GM19238 (cell line): ENCODE measurements around the gene SLCO4A1.
"Not testable (repeated sequence)": the region's sequence is repeated elsewhere in the genome, so short reads cannot be mapped to it uniquely, and the experiment has no call there.

ENCODE experiments used
- DNase-seq: peaks from one replicate; pipeline ENCODE4 v3.0.0; 2011; ENCODE audit warnings: low spot score; ENCODE audit not compliant: insufficient read length

Gene SLCO4A1

GRCh38 chr20:62683660-62684322 lies 41.5 kb downstream of the SLCO4A1 start:
- not testable (repeated sequence) for DNase-seq

- DNase-seq, result no peak
Observed at GRCh38 chr20:62684981-62685380, 42.7 kb downstream of the SLCO4A1 start.

DNA sequence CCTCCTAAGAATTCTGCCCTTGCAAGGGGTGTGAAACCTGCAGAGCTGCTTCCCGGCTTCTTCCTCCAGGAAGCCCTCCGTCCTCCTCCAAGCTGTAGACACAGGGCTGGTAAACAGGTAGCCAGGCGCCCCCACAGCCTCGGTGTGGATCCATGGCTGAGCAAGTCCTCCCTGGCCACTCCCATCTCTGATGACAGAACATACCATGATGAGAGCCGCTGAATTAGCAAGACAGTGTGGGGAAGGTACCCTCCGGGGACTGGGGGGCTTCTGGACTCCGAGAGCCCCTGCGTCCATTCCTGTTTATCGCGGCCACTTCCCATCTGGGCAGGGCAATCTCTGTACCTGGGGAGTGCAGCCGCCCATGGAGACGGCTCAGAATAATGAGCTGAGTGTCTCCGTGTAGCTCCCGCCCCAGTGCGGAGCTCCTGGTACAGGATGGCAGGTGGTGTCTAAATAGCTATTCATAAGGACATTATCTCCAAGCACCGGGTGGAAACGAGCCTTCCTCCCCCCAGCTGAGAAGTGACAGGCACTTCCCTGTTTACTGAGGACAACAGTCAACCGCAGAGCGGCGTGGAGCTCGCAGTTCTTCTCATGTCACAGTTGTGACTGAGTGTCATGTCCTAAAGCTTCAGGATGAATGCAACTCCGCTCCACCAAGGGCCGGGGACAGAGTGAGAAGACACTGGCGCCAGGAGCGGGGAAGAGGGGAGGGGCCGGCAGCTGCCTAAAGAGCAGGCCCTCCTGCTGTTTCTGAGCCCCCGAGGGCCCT lies 43.7 kb downstream of the SLCO4A1 start:
- DNase-seq, result no peak

GRCh38 chr20:62686869-62687830 lies 44.8 kb downstream of the SLCO4A1 start:
- DNase-seq, result no peak

DNA sequence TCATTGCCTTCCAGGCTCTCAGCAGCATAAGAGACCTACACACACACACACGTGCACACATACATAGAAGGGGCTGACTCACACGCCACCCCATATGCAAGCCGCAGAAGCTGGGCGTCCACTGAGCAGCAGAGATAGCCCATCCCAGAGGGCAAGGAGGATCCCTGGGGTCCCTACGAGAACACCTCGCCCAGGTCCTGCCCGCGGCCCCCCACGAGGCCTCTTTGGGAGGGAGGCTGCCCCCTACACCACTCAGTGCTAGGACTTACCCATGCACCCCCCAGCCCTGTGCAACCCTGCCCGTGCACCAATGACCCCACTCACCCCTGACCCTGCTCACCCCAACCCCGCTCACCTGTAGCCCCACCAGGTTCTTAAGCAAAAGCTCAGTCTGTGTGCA lies 45.8 kb downstream of the SLCO4A1 start:
- DNase-seq, result no peak

- DNase-seq, result no peak
Observed at GRCh38 chr20:62688855-62689460, 46.7 kb downstream of the SLCO4A1 start.

DNA sequence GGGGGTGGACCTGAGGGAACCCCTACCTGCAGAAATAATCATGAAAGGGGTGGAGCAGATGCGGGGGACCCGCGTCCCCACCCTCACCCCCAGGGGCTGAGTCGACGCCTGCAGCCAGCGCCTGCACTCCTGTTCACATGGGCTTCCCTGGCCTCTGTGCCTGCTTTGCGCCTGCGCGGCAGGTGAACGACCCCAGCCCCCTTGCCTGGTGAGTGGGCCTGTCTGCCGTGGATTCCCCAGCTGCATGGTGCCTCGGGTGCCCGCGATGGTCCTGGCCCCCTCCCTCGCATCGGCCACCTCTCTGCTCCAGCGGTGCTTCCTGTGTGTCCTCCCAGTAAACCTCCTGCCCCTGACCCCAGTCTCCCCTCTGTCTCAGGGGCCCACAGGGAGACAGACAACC lies 47.6 kb downstream of the SLCO4A1 start:
- no peak for DNase-seq

DNA sequence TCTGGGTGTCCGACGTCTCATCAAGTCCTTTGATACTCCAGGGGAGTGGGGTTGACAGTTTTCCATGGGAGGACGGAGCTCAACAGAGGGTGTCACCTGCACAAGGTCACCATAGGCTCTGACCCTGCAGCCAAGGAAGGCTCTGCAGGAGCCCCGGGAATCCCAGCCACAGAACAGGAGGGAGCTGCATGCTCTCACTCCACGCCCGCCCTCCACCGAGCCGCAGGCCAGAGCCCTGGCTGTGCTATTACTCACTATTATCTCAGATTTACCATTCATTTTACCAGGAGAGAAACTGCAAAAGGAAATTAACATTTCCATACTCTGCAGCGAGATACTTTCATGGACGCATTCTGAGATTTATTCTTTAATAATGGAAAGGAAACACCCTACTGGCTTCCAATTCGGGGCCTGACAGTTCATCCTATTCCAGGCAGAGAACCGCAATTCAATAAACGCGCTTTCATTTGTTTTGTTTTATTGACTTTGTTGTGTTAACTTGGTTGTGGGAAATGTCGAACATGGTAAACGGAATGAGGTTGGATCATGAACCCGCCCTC lies 48.0 kb downstream of the SLCO4A1 start:
- no peak for DNase-seq

- no peak for DNase-seq
Observed at GRCh38 chr20:62691487-62691886, 49.2 kb downstream of the SLCO4A1 start.

DNA sequence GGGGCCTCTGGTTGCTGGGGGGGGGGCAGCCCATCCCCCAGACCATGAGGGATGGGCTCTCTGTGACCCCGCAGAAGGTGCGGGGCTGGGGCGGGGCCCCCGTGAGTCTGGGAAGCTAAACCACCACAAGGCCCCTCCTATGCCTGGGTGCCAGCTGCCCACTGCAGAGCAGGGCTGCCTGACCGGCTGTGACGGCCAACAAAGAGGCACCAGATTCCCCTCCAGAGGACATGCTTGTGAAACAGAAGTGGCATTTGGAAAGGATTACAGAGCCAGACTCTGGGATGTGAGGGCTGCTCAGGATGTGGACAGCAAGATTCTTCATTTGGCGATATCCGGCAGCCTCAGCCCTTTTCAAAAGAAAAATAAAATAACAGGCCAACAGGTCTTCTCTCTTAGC lies 49.9 kb downstream of the SLCO4A1 start:
- DNase-seq, result no peak

- DNase-seq, result no peak
Observed at GRCh38 chr20:62692801-62693523, 50.7 kb downstream of the SLCO4A1 start.

DNA sequence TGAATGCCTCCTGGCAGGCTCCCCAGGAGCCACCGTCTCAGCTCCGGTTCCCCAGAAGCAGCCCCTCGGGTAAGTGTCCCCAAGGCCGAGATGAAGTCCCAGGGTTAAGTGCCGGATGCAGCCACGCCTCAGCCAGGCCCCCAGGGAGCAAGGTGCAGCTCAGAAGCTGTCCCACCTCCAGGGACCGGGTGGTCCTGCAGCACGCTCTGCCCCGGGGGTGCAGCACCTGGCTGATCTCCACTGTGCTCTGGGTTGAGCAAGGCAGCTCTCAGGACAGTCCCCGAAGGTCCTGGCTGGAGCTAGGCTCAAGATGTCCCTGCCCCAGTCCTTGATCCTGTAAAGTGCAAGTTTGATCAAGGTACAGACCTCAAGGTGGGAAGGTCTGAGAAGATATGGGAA lies 51.2 kb downstream of the SLCO4A1 start:
- no peak for DNase-seq

- DNase-seq, result no peak
Observed at GRCh38 chr20:62694106-62694505, 51.8 kb downstream of the SLCO4A1 start.

DNA sequence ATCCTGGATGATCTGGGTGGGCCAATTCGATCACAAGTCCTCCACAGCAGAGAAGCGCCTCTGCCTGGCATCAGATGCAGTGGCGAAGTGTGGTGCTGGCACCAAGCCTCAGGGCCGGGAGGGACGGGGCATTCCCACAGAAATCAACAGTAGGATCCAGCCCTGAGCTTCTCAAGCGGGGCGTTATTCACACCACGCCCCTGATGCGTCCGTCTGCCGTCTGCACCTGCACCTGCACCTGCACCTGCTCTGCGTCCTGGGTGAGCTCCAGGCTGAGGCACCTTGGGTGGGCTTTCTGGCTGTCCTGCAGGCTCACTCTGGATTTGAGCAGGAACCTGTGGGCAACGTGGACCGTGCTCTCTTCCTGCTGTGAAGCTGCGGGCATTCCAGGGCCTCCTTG lies 52.6 kb downstream of the SLCO4A1 start:
- DNase-seq, result no peak

- no peak for DNase-seq
Observed at GRCh38 chr20:62695448-62696414, 53.4 kb downstream of the SLCO4A1 start.

DNA sequence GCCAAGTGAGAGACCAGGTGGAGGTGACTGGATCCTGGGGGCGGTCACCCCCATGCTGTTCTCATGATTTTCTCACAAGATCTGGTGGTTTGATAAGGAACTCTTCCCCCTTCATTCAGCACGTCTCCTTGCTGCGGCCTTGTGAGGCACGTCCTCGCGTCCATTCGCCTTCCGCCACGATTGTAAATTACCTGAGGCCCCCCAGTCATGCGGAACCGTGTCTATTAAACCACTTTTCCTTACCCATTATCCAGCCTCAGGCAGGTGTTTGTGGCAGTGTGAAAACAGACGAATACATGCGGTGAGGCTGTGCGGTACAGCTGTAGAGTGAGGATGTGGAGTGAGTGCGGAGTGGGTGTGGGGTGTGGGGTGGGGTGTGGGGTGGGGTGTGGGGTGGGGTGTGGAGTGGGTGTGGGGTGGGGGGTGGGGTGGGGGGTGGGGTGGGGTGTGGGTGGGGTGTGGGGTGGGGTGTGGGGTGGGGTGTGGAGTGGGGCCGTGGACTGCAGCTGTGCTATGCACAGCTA lies 54.2 kb downstream of the SLCO4A1 start:
- DNase-seq, result no peak

- no peak for DNase-seq
Observed at GRCh38 chr20:62696989-62697388, 54.7 kb downstream of the SLCO4A1 start.

DNA sequence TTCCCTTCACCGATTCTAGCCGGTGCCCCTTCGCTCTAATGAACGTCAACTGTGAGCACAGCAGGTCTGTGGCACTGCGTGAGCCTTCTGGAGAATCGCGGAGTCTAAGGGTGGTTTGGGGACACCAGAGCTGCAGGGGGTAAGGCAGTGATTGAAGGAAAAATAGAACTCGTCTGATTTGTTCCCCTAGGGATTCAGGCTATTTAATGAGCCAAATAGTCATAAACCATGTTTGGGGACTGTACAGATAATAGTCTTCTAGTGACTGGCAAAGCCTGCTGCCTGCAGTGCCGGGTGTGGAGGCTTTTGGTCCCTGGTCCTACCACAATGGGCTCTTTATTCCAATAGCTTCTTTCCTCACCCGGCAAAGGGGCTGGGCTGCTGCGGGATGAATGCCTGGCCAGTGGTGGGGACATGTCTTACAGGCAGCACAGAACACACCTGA lies 55.2 kb downstream of the SLCO4A1 start:
- no peak for DNase-seq

DNA sequence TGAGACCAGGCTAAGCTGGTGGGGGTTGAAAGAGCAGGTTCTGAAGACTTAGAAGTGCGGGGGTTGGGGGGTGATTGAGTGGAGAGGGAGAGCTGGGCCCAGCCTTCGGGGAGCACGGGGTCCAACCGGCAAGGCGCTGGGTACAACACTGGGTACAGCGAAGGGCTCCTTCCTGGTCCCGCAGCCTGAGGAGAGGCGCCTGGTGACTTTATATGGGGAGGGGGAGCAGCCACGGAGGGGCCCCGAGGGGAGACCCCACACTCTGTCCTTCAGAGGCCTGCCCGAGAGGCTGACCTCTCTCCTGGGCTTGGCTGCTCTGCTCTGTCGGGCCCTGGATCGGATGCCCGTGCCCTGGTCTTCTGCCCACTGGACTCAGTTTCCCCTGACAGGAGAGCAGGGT lies 55.9 kb downstream of the SLCO4A1 start:
- no peak for DNase-seq
